ENCODE measurements around the gene RNF220. TPM values are rescaled to one million over a fixed set of nuclear protein-coding genes. Genes with fewer than 3 reads are reported as not detected.
A peak's percentile ranks its signal among the peaks of the same experiment; 100 is the strongest.

RNF220 gene
- total and polyA plus RNA-seq, 8 donors: 50.8 to 108 (median 91.3) TPM

GRCh38 chr1:44631333-44631646 lies 226.2 kb downstream of the RNF220 start:
- intact Hi-C loops (cut with DNase I): no loop called here
- Histone ChIP-seq H3K9me3 (no peaks in the 10 kb centered on the region), H3K27ac (peak overlapping the region; percentile 90 to 97), H3K27me3 (no peaks in the 10 kb centered on the region), H3K4me1 (peaks cover 0 to 32% of the 10 kb centered on the region in 2 donors), H3K36me3 (peaks cover 0 to 32% of the 10 kb centered on the region in 2 donors), H3K4me3 (peak overlapping the region; percentile 51 to 69)
- TF ChIP-seq CTCF (IDR thresholded peaks at IDR 0.05): no peak
- no peak for DNase-seq
- peak; percentile 25 for ATAC-seq

GRCh38 chr1:44631647-44632539 lies 226.8 kb downstream of the RNF220 start:
- Histone ChIP-seq H3K4me1 (peaks cover 0 to 32% of the 10 kb centered on the region in 2 donors), H3K27ac (peak overlapping the region; percentile 90 to 97), H3K9me3 (no peaks in the 10 kb centered on the region), H3K27me3 (no peaks in the 10 kb centered on the region), H3K4me3 (peak overlapping the region; percentile 51 to 69), H3K36me3 (peaks cover 0 to 38% of the 10 kb centered on the region in 2 donors)
- intact Hi-C loops (cut with DNase I): no loop called here
- TF ChIP-seq CTCF (IDR thresholded peaks at IDR 0.05): no peak
- ATAC-seq: peak; percentile 91
- DNase-seq: peak; percentile 85 to 97 (median 90)

GRCh38 chr1:44632598-44632997 lies 227.5 kb downstream of the RNF220 start:
- ATAC-seq: peak; percentile 2
- Histone ChIP-seq H3K36me3 (peaks cover 0 to 45% of the 10 kb centered on the region in 2 donors), H3K9me3 (no peaks in the 10 kb centered on the region), H3K4me3 (peak overlapping the region; percentile 51 to 69), H3K27ac (peak overlapping the region; percentile 90 to 97), H3K4me1 (peaks cover 0 to 32% of the 10 kb centered on the region in 2 donors), H3K27me3 (no peaks in the 10 kb centered on the region)
- TF ChIP-seq CTCF (IDR thresholded peaks at IDR 0.05): no peak
- intact Hi-C loops (cut with DNase I): no loop called here
- DNase-seq: no peak

- Histone ChIP-seq H3K27me3 (no peaks in the 10 kb centered on the region), H3K4me3 (no peak overlapping the region), H3K9me3 (no peaks in the 10 kb centered on the region), H3K27ac (no peak overlapping the region), H3K4me1 (peaks cover 0 to 32% of the 10 kb centered on the region in 2 donors), H3K36me3 (peaks cover 0 to 66% of the 10 kb centered on the region in 2 donors)
- DNase-seq (no peak), ATAC-seq (no peak)
- intact Hi-C loops (cut with DNase I): no loop called here
- TF ChIP-seq CTCF (IDR thresholded peaks at IDR 0.05): no peak
Measured at GRCh38 chr1:44634606-44635189, 229.6 kb downstream of the RNF220 start.

GRCh38 chr1:44635439-44635838 lies 230.4 kb downstream of the RNF220 start:
- peaks cover 0 to 73% of the 10 kb centered on the region in 2 donors for H3K36me3 ChIP-seq
- H3K27ac ChIP-seq: no peak overlapping the region
- DNase-seq: no peak
- no peak overlapping the region for H3K4me3 ChIP-seq
- peaks cover 0 to 32% of the 10 kb centered on the region in 2 donors for H3K4me1 ChIP-seq
- intact Hi-C loops (cut with DNase I): no loop called here
- no peak for ATAC-seq
- H3K27me3 ChIP-seq: no peaks in the 10 kb centered on the region
- H3K9me3 ChIP-seq: no peaks in the 10 kb centered on the region
- no peak for TF ChIP-seq CTCF (IDR thresholded peaks at IDR 0.05)
